HG03196 (cell line): Measurements from ENCODE around the gene UNC13A.
A peak's percentile ranks its signal among the peaks of the same experiment; 100 is the strongest.

Experiments used
- ATAC-seq: cut with Tn5 transposase; IDR thresholded peaks from one replicate; pipeline ENCODE4 v1.9.1; 2021; ENCODE audit not compliant: unreplicated experiment

Gene UNC13A

DNA sequence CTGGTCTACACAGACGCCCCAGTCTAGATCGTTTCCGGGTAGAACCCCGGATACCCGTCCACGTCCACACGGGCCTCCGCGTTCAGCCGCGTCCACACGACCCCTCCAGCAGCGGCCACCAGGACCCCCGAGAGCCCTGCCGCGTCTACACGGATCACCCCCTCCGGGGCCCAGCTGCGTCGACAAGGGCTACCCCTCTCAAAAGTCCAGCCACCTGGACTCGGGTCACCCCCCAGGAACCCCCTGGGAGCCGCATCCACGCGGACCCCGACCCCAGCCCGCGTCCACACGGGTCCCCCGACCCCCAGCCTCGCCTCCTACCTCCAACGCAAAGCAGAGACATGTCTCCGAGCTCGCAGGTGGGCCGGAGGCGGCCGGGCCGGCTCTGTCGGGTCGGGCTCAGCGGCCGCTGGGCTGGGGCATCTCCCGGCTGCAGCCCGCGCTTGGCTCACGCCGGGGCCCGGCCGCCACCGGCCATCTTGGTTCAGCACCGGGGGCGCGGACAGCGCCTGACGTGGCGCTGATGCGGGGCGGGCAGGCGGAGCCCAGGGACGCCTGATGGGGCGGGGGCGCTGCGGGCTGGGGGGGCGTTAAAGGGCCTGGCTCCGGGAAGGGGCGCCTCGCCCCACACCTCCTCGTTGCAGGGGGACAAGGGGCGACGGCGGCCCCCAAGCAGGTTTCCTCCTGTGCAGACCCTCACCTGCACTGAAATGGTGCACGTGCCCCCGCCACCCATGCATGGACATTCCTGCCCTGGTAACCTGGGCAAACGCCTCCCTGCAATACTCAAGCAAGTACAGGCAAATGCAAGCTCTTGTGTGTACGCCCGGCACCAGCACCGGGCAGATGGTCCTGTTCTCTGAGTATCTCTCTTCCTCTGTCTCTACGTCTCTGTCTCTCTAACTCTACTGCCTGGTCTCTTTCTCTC, at the start of gene UNC13A:
Gene UNC13A, minus strand, starts transcription at position 498 of the 928 bp plus-strand sequence. Its CDS starts 155 bp downstream, at position 343.
- no peak for ATAC-seq

DNA sequence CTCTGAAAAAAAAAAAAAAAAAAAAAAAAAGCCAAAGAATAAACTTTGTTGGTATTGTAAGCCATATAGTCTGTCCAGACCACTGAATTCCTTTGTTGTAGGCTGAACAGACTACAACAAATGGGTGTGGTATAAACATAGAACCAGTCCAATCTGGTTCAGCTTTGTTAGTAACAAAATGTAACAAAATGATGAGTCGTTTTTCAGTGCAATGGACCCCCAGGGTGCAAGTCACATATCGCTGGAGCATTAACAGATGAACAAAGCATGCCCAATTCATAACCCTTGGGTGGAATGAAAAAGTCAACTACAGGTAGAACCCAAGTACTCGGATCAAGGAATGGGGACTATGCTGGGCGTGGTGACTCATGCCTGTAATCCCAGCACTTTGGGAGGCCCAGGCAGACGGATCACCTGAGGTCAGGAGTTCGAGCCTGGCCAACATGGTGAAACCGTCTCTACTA, 49.6 kb upstream of the UNC13A start:
- no peak for ATAC-seq

DNA sequence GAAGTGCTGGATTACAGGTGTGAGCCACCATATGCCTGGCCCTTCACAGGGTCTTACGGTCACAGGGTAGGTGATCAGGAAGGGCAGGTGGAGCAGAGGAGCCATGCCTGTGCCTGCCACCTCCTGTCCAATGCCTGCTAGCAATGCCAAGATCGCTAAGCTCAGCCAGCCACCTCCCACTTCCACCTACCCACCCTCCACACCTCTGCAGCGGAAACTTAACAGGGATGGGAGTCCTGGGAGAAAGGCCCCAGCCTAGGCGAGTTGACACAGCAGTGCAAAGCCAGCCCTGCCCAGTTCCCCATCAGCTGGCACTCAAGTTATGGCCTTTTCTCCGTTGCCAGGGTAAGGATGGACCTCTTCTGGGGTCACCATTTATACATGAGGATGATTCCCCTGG, 47.3 kb upstream of the UNC13A start:
- no peak for ATAC-seq

DNA sequence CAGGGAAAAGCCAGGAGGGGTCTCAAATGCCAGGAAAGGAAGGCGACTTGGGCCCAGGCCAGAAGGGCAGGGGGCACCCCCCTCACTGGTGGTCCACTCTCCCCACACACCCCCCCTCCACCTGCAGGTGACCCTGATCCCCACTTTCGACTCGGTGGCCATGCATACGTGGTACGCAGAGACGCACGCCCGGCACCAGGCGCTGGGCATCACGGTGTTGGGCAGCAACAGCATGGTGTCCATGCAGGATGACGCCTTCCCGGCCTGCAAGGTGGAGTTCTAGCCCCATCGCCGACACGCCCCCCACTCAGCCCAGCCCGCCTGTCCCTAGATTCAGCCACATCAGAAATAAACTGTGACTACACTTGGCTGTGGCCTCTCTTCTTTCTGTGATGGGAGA, 46.0 kb upstream of the UNC13A start:
- no peak for ATAC-seq

- ATAC-seq: no peak
These were observed 45.0 kb upstream of the UNC13A start for GRCh38 chr19:17733127-17733526.

DNA sequence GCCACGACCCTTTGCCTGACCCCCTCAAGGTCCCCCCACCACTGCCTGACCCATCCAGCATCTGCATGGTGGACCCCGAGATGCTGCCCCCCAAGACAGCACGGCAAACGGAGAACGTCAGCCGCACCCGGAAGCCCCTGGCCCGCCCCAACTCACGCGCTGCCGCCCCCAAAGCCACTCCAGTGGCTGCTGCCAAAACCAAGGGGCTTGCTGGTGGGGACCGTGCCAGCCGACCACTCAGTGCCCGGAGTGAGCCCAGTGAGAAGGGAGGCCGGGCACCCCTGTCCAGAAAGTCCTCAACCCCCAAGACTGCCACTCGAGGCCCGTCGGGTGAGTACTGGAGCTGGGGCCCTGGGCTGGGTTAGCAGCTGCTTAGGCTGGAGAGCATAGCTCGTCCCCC, 39.7 kb upstream of the UNC13A start:
- ATAC-seq: no peak

GRCh38 chr19:17726964-17727773, 39.0 kb upstream of the UNC13A start:
- no peak for ATAC-seq

DNA sequence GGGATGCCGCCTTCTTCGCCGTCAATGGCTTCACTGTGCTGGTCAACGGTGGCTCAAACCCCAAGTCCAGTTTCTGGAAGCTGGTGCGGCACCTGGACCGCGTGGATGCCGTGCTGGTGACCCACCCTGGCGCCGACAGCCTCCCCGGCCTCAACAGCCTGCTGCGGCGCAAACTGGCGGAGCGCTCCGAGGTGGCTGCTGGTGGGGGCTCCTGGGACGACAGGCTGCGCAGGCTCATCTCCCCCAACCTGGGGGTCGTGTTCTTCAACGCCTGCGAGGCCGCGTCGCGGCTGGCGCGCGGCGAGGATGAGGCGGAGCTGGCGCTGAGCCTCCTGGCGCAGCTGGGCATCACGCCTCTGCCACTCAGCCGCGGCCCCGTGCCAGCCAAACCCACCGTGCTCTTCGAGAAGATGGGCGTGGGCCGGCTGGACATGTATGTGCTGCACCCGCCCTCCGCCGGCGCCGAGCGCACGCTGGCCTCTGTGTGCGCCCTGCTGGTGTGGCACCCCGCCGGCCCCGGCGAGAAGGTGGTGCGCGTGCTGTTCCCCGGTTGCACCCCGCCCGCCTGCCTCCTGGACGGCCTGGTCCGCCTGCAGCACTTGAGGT, 38.1 kb upstream of the UNC13A start:
- ATAC-seq: no peak

GRCh38 chr19:17725422-17726078, 37.4 kb upstream of the UNC13A start:
- ATAC-seq: no peak

DNA sequence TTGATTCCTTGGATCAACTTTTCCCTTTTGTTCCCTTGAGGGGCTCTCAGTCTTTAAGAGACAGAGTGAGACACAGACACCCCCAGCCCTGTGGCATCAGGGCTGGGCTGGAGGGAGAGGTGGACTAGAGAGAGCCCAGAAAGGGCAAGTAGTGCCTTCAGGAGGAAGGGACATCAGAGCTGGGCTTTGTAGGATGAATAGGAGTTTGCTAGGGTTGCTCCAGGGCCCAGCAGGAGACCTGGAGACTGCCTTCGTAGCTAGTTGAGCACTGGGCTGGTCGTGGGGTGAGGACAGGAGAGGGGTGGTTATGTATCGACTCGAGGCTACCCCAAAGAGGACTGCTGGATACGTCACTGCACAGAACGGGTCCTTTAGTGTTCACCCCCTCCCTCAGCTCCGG, 36.5 kb upstream of the UNC13A start:
- no peak for ATAC-seq

GRCh38 chr19:17722655-17723240, 34.6 kb upstream of the UNC13A start:
- ATAC-seq: no peak

DNA sequence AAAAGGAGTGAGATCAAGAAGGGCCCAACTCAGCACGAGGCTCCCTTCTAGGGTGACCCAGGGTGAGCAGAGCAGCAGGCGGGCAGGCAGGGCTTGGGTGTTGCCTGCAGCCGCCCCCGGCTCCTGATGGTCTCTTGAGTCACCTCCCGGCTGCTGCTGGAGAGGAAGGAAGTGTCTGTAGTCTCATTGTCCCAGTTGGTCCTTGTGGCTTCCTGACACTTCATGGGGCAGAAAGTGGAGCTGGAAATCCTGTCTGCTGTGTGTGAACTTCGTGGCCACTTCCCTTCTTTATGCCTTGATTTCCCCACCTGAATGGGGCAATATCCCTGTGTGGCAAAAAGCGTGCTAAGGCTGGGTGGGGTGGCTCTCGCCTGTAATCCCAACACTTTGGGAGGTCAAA, 33.7 kb upstream of the UNC13A start:
- no peak for ATAC-seq

- no peak for ATAC-seq
These were observed 33.0 kb upstream of the UNC13A start for GRCh38 chr19:17721111-17721628.

GRCh38 chr19:17720440-17720839, 32.3 kb upstream of the UNC13A start:
- ATAC-seq: no peak

GRCh38 chr19:17719730-17720400, 31.7 kb upstream of the UNC13A start:
- ATAC-seq: peak; percentile 24

GRCh38 chr19:17718947-17719711, 31.0 kb upstream of the UNC13A start, which contains the start of gene MAP1S:
Gene MAP1S (plus strand): TSS chr19:17719480. CDS start chr19:17719503, 23 bp downstream.
- peak; percentile 71 for ATAC-seq

DNA sequence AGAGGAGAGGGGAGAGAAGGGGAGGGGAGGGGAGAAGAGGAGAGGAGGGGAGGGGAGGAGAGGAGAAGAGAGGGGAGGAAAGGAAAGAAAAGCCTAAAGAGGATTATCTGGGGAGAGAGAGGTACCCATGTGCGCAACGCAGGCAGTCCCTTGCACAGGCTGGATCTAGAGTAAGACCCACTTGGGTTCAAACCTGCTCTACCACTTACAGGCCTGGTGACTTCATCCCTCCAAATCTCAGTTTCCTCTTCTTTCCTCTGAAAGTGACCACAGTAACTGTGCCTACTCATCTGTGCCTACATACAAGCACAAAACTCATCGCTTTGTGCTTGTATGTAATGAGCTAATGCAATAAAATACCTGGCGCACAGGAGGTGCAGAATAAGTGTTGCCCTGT, 30.4 kb upstream of the UNC13A start:
- ATAC-seq: no peak

- no peak for ATAC-seq
These were observed 28.3 kb upstream of the UNC13A start for GRCh38 chr19:17716309-17716929.
